OCI-M2 (cell line): ENCODE results near the gene IREB2.
"Not testable (repeated sequence)": the region's sequence is repeated elsewhere in the genome, so short reads cannot be mapped to it uniquely, and the experiment has no call there.

Source experiments
- DNase-seq: peaks from one replicate; lab custom pipeline; 2025; ENCODE audit not compliant: unreplicated experiment; lab: John Stamatoyannopoulos, UW

Gene IREB2

DNA sequence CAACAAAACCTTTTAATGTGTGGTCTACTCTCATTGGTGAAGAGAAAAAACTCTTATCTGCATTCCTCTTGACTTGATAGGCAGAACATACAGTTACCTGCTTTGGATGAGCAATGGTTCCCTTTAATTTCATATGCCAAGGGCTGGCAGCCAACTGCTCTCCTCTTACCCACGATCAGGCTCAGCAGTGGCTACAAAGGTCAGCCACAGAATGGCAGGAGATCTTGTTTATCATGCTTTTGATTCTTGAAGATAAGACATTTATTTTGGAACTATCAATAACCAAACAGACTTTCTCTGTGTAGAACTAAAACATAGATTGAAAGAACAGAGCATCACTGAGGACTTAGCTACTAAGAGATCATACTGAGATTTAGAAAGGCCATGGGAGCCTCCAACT, 6.1 kb upstream of the IREB2 start:
- no peak for DNase-seq

DNA sequence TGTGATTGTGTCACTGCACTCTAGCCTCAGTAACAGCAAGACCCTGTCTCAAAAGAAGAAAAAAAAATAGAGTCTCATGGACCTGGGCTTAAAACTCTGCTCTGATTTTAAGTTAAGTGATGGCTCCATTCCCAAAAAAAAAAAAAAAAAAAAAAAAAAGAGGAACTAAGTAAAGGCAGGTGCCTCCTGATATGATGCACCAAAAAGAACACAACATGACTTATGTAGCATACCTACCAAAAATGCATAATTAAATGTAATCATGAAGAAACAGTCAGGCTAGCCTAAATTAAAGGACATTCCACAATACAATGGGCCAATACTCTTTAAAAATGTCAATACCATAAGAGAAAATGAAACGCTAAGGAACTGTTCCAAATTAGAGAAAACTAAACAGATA, 5.4 kb upstream of the IREB2 start:
- no peak for DNase-seq

DNA sequence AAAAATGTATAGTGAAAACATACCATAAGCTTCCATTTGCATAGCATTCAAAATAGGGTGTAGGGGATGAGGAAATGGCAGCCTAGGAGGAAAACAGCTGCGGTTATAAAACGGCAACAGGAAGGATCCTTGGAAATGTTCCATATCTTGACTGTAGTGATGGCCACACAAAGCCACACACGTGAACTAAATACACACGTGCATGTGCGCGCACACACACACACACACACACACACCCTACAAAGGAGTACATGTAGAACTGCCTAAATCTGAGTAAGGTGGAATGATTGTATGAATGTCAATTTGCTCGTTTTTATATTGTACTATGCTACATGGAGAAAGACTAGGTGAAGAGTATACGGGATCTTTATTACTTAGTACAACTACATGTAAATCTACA, 3.9 kb upstream of the IREB2 start:
- DNase-seq: no peak

DNA sequence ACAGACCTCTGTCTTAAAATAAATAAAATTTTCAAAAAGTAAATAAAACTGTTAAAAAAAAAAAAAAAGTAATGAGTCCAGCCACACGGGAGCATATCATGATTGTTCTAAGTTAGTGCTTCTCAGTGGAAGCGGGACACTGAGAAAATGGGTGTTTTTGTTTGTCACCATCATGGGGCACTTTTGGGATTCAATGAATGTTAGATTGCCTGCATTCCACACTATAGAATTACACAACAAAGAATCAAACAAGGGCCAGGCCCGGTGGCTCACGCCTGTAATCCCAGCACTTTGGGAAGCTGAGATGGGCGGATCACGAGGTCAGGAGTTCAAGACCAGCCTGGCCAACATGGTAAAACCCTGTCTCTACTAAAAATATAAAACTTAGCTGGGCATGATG, 3.3 kb upstream of the IREB2 start:
- not testable (repeated sequence) for DNase-seq

DNA sequence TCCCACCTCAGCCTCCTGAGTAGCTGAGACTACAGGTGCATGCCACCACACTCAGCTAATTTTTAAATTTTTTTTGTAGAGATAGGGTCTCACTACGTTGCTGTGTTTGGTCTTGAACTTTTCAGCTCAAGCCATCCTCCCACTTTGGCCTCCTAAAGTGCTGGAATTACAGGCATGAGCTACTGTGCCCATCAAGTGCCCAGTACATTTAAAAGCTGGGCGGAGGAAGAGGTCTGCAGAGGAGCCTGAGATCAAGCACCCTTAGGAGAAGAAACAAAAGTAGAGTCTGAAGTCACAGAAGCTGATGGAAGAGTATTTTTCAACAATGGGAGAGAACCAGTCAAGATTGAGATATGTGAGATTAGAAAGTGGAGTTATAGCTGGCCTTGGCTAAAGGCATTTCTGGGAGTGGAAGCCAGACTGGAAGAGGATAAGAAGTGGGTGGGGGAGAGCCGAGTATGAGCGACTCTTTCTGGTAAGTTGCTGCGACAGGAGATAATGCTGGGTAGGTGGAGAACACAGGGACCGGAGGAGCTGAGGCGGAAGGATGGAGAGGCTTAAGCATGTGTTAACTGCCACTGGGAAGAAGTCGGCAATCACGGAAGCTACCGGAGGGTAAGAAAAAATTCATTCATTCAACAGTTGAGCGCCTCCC, 782 bp upstream of the IREB2 start:
- peak; percentile 60 for DNase-seq

DNA sequence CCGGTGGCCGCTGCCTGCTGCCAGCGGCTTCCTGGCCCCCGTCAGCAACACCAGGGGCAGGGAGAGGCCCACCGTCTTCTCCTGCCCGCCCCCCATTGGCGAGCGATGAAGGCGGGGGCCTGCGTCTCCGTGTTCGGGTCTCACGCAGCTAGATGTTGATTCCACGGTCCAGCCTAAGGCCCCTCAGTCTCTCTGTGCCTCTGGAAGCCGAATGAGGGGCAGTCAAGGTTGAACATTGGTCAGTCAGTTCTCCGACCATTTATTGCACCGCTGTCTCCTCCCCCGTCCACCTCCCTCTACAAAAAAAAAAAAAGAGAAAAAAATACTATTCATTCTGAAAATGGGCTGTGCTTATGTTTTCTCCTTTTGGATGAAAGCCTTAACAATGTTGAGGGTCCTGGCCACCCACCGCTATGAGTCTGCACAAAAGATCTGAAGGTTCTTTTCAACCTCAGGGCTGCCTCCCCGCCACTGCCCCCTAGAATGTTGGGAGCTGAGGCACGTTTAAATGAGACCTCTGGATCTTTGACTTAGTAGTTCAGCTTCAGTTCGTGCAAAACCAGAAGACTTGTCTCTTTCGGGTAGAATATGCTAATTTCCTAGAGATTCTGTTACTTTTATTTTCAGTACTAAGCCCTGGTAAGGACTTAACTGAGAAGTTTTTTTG, 736 bp downstream of the IREB2 start:
- DNase-seq: no peak

DNA sequence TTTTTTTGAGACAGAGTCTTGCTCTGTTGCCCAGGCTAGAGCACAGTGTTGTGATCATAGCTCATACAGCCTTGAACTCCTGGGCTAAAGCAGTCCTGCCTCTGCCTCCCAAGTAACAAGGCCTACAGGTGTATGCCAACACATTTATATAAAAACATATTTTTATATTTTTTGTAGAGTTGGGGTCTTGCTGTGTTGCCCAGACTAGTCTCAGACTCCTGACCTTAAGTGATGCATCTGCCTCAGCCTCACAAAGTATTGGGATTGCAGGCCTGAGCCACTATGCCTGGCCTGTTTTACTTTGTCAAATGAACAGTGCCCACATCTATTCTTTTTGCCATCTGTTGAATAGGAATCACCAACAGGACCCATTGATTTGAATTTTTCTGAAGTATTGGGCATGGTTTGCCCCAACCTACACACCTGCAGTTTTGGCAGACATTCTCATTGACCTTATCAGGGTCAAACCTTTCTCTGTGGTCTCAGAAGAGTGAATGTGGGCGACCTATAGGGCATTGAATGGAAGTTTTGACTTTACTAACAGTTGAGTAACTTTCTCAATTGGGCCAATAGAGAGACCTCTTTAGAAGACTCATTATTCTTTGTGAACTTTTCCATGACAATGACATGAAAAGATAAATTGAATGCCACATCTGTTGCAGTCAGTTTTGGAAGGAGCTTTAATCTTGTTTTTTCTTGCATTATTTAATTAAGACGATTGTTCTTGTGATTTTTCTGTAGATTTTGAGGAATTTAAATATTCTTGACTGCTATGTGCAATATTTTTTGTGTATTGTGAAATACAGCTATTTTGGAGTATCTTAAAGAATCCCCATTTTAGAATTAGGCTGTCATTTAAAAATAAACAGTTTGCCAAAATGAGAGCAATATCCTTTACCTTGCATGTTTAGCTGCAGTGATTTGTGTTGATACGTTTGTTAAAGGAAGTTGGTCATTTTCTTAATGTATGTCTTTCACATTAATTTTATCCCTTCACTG, 2.7 kb downstream of the IREB2 start:
- DNase-seq: no peak

DNA sequence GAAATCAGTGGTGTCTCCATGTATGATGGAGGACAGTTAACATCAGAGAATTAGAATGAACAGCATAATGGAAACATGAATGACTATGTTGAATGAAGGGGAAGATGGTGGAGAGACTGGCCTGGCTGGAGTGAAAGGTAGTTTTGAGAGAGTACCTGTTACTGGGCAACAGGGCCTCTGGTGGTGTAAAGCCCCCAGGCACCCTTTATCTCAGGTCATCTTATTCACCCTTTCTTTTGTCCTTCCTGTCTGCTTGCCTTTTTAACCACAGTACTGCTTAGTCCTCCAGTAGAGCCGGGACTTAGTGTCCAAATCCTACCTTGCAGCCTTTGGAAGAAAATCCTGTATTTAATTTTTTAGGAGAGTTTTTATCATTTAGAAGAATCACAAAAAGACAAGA, 6.2 kb downstream of the IREB2 start:
- no peak for DNase-seq

DNA sequence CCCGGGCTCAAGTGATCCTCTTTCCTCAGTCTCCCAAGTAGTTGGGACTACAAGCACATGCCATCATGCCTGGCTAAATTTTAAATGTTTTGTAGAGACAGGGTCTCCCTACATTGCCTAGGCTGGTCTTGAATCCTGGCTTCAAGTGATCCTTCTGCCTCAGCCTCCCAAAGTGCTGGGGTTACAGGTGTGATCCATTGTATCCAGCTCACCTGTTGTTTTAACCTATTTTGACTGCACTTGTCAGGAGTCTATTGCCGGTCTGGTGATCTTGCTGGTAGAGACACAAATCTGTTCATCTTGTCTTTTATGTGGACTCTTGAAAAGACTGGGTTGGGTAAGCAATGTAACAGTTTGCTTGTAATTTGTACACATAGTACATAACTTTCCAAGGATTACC, 7.9 kb downstream of the IREB2 start:
- DNase-seq: no peak

DNA sequence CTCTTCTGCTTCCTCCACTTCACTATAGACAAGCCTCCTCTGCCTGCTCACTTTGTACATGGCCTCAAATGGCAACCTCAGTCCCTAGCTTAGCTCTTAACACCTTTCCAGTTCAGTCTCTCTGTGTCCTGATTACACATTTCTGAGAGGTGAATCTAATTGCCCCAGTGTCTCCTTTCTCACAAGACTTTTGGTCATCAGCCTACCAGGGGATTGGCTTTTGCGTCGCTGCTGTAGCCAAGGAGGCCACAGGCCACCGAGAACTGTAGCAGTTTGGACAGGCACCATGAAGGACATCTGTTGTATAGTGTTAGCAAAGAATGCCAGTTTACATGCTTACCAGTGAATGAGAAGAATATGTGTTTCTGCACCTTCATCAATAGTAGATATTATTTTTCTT, 8.5 kb downstream of the IREB2 start:
- DNase-seq: no peak

DNA sequence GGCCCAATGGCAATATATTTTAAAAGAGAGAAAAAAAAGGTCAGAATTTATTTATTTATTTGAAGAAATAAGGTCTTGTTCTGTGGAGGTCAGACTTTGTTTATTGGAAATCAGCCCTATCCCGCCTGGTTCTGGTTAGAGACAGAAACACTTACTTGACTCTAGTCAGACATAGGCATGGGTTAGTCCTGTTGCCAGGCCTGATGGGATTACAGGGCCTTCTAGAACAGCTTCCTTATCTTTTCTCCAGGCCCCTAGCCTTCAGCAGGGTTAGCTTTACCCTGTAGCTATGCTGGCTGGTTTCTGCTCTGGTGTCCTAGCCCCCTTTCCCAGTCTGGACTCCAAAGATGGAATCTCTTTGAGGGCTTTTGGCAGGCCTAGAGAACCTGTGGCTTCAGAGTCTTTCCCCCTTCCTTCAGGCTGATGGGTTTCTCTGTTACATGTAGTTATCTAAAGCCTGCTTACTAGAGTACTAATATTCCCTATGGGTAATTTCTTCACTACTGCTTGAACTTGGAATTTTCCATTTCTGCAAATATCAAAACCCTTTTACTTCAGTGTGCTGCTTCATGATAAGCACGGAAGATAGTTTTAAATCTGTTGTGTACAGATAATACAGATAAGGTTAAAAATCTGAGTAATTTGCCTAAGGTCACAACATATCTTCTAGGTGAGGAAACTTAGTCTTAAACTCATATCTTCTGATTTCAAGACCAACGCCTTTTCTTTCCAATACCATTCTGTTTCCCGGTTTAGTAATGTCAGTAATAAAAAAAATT, 10.6 kb downstream of the IREB2 start:
- no peak for DNase-seq

DNA sequence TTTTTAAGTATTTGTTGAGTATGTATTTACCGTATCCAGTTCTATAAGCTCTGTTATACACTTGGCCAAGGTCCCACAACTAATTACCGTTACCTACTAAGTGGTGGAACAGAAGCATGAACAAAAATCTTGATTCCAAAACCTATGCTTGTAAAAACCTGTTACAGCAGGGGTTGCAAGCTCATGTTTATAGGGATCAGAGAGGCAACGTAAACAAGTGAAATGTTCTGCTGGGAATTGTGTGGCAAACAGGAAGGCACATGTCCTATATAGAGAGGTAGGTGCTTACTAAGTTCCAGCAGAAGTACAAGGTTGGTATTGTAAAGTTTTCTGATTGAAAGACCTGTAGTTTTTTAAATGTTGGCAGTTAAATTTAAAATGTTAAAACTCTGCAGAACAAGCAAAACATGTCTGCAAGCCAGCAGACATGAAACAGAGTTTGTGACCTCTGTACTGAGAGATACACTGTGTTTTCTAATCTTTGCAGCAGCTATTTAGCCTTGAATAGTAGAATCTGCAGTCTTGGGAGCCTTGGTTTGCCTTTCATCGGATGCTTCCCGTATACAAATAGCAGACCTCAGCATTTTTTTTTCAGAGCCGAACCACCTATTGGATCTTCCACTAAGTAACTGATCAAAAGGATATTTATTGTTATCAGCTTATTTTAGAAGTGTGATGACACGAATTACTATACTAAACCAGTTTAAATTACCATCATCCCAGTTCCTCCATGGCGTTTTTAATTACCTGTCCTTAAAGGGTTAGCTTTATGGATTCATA, 11.4 kb downstream of the IREB2 start:
- no peak for DNase-seq

DNA sequence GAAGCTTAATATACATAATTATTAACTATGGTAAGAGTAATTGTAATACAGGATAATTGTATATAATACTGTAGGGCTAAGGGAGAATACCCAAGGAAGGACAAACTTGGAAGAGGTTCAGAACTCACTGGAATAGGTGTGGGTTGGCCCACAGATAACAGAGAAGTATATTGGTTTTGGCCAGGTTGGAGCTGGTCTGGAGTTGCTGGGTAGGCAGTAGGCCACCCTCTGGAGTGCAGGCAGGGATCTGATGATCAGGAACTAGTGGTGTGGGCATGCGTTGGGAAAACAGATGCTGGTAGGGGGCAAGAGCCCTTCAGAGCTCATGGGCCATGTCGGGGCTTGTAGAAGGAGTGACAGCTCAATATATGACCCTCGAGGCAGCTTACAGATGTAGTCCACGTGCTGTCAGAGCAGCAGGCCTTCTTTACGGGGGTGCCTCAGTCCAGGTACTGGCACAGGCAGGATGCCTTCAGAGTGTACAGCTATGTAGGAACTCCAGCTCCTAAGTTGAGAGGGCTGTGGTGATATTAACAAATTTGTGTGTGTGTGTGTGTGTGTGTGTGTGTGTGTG, 12.4 kb downstream of the IREB2 start:
- no peak for DNase-seq

DNA sequence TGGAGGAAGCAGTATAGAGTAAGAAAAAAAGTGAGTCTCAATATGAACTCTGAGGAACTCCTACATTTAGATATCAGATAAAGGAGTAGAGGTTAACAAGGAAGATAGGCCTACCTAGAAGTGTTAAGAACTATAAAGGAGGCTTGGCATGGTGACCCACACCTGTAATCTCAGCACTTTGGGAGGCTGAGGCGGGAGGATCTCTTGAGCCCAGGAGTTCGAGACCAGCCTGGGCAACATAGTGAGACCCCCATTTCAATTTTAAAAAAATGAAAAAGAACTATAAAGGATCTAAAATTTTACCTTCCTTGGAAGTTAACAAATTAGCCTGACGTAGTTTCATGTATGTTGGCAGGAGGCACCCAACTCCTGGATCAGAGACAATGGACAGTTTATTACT, 14.5 kb downstream of the IREB2 start:
- DNase-seq: no peak

DNA sequence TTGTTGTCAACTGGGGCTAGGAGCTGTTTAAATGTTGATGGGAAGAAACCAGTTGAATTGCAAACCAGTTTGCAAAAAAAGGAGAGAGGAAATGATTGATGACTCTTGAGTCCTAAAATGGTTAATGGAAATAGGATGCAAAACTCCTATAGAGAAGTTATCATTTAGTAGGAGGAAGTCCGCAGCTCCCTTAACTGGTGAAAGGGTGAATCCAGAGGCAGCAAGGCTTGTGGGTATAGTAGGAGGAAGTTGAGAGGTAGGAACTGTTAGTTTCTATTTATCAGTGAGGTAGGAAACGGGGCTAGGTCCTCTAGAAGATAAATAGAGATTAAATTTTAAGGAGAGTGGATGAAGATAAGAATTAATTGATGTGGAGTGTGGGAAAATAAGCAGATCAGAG, 15.4 kb downstream of the IREB2 start:
- no peak for DNase-seq

DNA sequence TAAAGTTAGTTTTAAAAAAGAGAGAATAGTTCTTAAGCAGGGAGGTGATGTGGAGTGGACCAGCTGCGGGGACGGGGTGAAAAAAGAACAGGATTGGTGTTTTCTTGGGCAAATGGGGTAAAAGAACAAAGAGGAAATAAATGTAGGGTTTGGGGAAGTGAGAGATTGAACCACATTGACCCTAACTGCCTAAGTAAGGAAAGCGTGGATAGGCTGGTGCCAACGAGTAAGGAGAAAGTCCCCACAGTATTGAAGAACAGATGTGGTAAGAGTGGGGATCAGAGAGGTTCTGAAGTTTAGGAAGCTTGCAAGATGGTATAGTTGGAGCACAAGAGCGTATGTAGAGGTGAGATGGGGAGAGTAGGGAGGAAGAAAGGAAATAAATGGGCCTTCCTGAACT, 17.0 kb downstream of the IREB2 start:
- DNase-seq: no peak

DNA sequence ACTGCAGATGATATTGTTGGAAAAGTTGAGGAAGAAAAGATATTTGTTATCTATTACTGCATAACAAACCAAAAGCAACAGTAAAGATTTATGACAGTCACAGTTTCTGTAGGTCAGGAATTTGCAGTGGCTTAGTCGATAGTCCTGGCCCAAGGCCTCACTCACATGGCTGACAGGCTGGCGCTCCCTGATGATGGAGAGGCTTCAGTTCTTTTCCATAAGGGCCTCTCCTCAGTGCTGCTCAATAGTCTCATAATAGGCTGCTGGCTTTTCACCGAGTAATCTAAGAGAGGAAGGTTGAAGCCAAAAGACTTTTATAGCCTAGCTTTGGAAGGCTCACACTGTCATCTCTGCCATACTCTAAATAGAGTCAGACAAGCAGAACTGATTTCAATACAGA, 17.7 kb downstream of the IREB2 start:
- DNase-seq: no peak

DNA sequence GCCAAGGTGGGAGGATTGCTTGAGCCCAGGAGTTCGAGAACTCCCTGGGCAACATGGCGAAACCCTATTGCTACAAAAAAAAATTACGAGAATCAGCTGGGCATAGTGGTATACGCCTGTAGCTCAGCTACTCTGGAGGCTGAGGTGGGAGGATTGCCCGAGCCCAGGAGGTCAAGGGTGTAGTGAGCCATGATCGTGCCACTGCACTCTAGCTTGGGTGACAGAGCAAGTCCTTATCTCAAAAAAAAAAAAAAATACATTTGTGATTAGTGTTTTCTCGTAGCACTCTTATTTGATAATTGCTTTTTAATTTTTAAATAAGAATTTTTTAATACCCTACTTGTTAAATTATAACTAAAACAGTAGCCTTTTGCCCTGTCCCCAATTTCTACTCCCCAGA, 18.4 kb downstream of the IREB2 start:
- DNase-seq: no peak

DNA sequence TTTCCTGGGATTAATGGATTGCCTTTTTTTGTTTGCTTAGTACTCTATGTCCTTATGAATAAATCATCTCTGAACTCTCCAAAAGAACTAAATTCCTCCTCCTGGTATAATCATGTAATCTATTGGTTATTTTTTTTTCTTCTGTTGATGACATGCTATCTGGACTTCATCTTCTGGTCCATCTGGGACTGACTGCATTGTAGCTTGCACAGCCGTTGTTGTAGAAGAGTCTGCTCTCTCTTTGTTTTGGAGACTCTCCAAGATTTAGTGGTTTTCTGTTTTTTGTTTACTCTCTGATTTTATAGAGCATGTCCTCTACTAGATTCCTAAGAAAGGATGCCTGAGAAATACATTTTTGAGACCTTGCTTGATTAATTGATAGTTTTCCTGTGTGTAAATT, 19.1 kb downstream of the IREB2 start:
- DNase-seq: no peak

DNA sequence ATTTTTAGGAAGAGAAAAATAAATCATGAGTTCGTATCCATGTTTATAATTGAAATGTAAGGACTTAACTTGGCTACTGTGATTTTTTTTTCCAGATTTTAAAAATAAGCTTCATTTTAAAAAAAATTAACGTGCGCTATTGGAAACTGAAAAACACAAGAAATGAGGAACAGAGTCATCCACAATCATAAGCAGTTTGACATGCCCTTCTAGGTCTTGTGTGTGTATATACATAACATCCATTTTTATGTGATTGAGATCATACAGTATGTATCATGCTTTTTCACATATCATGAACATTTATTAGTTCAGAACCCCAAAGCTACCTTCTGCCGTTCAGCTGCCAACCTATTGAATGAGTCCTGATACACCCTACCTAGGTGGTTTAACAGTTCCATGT, 22.7 kb downstream of the IREB2 start:
- no peak for DNase-seq
